Dermis microvascular lymphatic vessel endothelial cell (primary cell): ENCODE measurements around the gene PCDHGA5. TPM values are rescaled to one million over a fixed set of nuclear protein-coding genes. Genes with fewer than 3 reads are reported as not detected.
"Not testable (repeated sequence)": the region's sequence is repeated elsewhere in the genome, so short reads cannot be mapped to it uniquely, and the experiment has no call there.

Source experiments
- DNase-seq, 2 donors: peaks; one replicate each; pipeline versions ENCODE4 v3.0.0 to v3.0.0-alpha.2; 2010; ENCODE audit warnings: low read depth in 2 of 2
- total RNA-seq: library from RNA; depleted of rRNA; stranded (reverse); fragments of >200 nt; gene quantifications from 2 replicates; pipeline ENCODE4 v1.2.1, GENCODE V29; 2014

PCDHGA5 gene
- total RNA-seq, 1 donor from 2014 or later, result 0.26 TPM

DNA sequence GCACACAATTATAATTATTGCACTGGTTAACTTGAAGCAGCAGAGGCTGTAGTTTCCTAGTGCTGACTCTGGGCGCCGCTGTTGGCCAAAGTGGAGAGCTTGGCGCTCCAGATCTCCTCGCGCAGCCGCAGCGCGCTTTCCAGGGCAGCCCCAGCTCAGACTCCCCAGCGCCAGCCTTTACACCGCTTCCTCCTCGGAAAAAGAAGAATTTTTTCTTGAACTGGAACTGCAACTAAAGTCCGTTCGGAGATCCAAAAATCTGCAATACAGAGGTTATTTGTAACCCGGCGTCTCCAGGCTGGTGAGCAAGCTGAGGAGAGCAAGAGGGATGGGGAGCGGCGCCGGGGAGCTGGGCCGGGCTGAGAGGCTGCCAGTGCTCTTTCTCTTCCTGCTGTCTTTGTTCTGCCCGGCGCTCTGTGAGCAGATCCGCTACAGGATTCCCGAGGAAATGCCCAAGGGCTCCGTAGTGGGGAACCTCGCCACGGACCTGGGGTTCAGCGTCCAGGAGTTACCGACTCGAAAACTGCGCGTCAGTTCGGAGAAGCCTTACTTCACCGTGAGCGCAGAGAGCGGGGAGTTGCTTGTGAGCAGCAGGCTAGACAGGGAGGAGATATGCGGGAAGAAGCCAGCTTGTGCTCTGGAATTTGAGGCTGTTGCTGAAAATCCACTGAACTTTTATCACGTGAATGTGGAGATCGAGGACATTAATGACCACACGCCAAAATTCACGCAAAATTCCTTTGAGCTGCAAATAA is 23.8 kb downstream of the PCDHGA5 start, which contains the start of gene PCDHGB4:
TSS of gene PCDHGB4 (plus strand) at position 142 of the 755 bp plus-strand sequence. CDS start at position 329, 187 bp downstream.
- peak in 1 of 2 donors; percentile 56 for DNase-seq

DNA sequence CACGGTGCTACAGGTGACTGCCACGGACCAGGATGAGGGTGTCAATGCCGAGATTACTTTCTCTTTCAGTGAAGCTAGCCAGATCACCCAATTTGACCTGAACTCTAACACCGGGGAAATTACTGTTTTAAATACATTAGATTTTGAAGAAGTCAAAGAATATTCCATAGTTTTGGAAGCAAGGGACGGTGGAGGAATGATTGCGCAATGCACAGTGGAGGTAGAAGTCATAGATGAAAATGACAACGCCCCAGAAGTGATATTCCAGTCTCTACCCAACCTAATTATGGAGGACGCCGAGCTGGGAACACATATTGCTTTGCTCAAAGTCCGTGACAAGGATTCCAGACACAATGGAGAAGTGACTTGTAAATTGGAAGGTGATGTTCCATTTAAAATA is 24.7 kb downstream of the PCDHGA5 start:
- no peak for DNase-seq

DNA sequence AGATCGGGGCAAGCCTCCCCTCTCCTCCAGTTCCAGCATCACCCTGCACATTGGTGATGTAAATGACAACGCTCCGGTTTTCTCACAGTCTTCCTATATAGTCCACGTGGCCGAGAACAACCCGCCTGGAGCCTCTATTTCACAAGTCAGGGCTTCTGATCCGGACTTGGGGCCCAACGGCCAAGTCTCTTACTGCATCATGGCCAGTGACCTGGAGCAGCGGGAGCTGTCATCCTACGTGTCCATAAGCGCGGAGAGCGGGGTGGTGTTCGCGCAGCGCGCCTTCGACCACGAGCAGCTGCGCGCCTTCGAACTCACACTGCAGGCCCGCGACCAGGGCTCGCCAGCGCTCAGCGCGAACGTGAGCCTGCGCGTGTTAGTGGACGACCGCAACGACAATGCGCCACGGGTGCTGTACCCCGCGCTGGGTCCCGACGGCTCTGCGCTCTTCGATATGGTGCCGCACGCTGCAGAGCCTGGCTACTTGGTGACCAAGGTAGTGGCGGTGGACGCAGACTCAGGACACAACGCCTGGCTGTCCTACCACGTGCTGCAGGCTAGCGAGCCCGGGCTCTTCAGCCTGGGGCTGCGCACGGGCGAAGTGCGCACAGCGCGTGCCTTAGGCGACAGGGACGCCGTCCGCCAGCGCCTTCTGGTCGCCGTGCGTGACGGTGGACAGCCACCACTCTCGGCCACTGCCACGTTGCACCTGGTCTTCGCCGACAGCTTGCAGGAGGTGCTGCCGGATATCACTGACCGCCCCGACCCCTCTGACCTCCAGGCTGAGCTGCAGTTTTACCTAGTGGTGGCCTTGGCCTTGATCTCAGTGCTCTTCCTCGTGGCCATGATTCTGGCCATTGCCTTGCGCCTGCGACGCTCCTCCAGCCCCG is 25.4 kb downstream of the PCDHGA5 start:
- no peak for DNase-seq

DNA sequence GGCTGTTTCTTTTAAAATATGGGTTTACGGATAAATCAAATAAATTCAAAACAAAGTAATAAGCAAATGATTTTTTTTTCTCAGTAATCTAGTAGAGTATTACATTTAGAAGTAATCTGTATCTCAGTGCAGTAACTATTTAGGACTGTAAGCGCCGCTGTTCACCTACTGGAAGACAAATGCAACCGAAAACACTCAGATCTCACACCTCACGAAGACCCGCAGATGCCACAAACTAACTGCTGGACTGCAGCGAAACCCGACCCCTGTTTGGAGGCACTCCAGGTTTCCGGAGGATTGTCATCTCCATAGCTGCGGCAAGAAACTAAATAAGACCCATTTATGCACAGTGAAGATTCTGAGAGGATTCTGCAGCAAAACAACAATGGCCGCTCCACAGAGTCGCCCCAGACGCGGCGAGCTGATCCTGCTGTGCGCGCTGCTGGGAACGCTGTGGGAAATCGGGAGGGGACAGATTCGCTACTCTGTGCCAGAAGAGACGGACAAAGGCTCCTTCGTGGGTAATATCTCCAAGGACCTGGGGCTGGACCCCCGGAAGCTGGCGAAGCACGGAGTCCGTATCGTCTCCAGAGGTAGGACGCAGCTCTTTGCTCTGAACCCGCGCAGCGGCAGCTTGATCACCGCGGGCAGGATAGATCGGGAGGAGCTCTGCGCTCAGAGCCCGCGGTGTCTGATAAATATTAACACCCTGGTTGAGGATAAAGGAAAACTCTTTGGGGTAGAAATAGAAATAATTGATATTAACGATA is 28.7 kb downstream of the PCDHGA5 start, which contains the start of gene PCDHGA8:
TSS of gene PCDHGA8 (plus strand) at position 205 of the 770 bp plus-strand sequence. CDS start at position 386, 181 bp downstream.
- DNase-seq, result no peak

DNA sequence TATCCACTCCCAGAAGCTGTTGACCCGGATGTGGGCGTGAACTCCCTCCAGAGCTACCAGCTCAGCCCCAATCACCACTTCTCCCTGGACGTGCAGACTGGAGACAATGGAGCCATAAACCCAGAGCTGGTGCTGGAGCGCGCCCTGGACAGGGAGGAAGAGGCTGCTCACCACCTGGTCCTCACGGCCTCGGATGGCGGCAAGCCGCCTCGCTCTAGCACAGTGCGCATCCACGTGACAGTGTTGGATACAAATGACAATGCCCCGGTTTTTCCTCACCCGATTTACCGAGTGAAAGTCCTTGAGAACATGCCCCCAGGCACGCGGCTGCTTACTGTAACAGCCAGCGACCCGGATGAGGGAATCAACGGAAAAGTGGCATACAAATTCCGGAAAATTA is 29.3 kb downstream of the PCDHGA5 start:
- DNase-seq, result no peak

GRCh38 chr5:141394401-141395187 is 30.6 kb downstream of the PCDHGA5 start:
- DNase-seq, result not testable (repeated sequence)

DNA sequence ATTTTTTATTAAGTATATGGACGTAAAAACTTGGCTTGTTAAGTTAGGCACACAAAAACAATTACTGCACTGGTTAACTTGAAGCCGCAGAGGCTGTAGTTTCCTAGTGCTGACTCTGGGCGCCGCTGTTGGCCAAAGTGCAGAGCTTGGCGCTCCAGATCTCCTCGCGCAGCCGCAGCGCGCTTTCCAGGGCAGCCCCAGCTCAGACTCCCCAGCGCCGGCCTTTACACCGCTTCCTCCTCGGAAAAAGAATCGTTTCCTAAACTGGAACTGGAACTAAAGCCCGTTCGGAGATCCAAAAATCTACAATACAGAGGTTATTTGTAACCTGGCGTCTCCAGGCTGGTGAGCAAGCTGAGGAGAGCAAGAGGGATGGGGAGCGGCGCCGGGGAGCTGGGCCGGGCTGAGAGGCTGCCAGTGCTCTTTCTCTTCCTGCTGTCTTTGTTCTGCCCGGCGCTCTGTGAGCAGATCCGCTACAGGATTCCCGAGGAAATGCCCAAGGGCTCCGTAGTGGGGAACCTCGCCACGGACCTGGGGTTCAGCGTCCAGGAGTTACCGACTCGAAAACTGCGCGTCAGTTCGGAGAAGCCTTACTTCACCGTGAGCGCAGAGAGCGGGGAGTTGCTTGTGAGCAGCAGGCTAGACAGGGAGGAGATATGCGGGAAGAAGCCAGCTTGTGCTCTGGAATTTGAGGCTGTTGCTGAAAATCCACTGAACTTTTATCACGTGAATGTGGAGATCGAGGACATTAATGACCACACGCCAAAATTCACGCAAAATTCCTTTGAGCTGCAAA is 34.0 kb downstream of the PCDHGA5 start, which contains the start of gene PCDHGB5:
TSS of gene PCDHGB5 (plus strand) at position 192 of the 796 bp plus-strand sequence. CDS start at position 373, 181 bp downstream.
- peak; percentile 18 to 70 for DNase-seq

GRCh38 chr5:141398608-141399007 is 34.6 kb downstream of the PCDHGA5 start:
- no peak for DNase-seq

- DNase-seq, result no peak
Observed at GRCh38 chr5:141399555-141400258, 35.7 kb downstream of the PCDHGA5 start.

DNA sequence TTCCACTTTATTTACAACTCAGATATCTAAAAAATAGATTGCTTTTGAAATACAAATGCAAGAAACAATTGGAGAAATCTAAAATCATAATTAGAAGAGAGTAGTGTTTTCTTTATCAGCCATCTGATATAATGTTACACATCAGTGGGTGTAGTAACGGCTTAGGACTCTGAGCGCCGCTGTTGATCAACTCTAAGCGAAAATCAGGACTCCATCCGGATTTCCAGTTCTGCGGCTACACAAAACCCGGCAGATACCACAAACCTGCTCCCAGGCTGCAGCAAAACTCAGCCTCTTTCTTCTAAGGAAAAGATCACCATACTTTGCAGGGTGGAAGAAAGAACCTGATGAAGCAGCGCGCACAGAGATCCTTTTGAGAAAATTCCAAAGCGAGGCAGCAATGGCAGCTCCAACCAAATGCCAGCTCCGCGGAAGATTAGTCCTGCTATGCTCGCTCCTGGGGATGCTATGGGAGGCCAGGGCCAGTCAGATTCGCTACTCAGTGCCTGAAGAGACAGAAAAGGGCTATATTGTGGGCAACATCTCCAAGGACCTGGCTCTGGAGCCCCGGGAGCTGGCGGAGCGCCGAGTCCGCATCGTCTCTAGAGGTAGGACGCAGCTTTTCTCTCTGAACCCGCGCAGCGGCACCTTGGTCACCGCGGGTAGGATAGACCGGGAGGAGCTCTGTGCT is 38.7 kb downstream of the PCDHGA5 start, which contains the start of gene PCDHGA9:
TSS of gene PCDHGA9 (plus strand) at position 226 of the 691 bp plus-strand sequence. CDS start at position 401, 175 bp downstream.
- DNase-seq, result peak in 1 of 2 donors; percentile 37

- DNase-seq, result no peak
Observed at GRCh38 chr5:141403387-141403786, 39.4 kb downstream of the PCDHGA5 start.

DNA sequence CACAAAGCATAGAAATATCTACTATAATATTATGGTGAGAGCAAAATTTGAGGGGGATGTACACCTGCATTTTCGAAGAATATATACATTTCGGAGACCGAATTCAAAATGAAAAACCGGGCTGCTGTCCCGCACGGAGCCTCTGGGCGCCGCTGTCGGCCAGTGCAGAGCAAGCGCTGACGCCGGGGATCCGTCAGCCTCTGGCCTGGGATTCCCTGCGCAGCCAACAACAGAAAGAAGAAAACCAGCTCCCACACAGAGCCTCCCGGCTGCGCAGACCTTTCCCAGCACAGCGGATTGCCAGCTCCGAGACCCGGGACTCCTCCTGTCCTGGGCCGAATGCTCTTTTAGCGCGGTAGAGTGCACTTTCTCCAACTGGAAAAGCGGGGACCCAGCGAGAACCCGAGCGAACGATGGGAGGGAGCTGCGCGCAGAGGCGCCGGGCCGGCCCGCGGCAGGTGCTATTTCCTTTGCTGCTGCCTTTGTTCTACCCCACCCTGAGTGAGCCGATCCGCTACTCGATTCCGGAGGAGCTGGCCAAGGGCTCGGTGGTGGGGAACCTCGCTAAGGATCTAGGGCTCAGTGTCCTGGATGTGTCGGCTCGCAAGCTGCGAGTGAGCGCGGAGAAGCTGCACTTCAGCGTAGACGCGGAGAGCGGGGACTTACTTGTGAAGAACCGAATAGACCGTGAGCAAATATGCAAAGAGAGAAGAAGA is 44.0 kb downstream of the PCDHGA5 start, which contains the start of gene PCDHGB6:
TSS of gene PCDHGB6 (plus strand) at position 232 of the 716 bp plus-strand sequence. CDS start at position 414, 182 bp downstream.
- peak; percentile 11 to 35 for DNase-seq

DNA sequence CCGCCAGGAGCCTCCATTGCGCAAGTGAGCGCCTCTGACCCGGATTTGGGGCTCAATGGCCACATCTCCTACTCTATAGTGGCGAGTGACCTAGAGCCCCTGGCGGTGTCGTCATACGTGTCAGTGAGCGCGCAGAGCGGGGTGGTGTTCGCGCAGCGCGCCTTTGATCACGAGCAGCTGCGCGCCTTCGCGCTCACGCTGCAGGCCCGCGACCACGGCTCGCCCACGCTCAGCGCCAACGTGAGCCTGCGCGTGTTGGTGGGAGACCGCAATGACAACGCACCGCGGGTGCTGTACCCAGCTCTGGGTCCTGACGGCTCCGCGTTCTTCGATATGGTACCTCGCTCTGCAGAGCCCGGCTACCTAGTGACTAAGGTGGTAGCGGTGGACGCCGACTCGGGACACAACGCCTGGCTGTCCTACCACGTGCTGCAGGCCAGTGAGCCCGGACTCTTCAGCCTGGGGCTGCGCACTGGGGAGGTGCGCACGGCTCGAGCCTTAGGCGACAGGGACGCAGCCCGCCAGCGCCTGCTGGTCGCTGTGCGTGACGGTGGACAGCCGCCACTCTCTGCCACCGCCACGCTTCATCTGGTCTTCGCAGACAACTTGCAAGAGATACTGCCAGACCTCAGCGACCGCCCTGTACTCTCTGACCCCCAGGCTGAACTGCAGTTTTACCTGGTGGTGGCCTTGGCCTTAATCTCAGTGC is 45.8 kb downstream of the PCDHGA5 start:
- DNase-seq, result no peak

GRCh38 chr5:141411575-141411974 is 47.6 kb downstream of the PCDHGA5 start:
- DNase-seq, result no peak

DNA sequence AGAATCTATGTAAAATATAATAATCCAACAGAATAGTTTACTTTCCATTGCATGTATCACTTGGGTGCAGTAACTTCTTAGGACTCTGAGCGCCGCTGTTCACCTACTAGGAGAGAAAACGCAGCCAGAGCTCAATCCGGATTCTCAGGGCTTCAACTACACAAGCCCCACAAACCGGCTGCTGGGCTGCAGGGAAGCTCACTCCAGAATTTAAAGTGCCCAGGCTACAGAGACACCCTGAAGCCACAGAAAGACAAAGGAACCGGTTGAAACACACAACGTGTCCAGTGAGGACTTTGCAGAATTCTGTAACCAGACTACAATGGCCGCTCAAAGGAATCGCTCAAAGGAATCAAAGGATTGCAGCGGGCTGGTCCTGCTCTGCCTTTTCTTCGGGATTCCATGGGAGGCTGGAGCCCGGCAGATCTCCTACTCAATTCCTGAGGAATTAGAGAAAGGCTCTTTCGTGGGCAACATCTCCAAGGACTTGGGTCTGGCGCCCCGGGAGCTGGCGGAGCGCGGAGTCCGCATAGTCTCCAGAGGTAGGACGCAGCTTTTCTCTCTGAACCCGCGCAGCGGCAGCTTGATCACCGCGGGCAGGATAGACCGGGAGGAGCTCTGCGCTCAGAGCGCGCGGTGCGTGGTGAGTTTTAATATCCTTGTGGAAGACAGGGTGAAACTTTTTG is 49.0 kb downstream of the PCDHGA5 start, which contains the start of gene PCDHGA10:
TSS of gene PCDHGA10 (plus strand) at position 134 of the 686 bp plus-strand sequence. CDS start at position 323, 189 bp downstream.
- DNase-seq, result peak; percentile 57 to 72

DNA sequence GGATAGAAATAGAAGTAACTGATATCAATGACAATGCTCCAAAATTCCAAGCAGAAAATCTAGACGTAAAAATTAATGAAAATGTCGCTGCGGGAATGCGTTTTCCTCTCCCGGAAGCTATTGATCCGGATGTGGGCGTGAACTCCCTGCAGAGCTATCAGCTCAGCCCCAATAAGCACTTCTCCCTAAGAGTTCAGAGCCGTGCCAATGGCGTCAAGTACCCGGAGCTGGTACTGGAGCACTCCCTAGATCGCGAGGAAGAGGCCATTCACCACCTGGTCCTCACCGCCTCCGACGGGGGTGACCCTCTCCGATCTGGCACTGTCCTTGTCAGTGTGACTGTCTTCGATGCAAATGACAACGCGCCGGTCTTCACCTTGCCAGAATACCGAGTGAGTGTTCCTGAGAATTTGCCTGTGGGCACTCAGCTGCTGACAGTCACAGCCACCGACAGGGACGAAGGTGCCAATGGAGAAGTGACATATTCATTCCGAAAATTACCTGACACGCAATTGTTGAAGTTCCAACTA is 49.6 kb downstream of the PCDHGA5 start:
- no peak for DNase-seq
